Calu3 (cell line): ENCODE results near the gene ASTN1. TPM values are rescaled to one million over a fixed set of nuclear protein-coding genes. Genes with fewer than 3 reads are reported as not detected.

Experiments
- BruUV-seq: library from RNA; stranded (reverse); fragments of 400-500 nt; replicated peaks from 2 replicates; lab custom pipeline; 2021; lab: Mats Ljungman, UMichigan
- CTCF ChIA-PET: fragments of 300-600 bp; sonication (Branson Sonifier 250); formaldehyde crosslinking; loops from one replicate; lab custom pipeline; 2022; ENCODE audit warnings: antibody characterized with exemption; lab: Charles Lee
- DNase-seq: peaks from one replicate; pipeline ENCODE4 v3.0.0; 2022
- H3K27ac Mint-ChIP-seq: one replicate; pipeline ENCODE4 v1.8.0; 2022; ENCODE audit warnings: mixed read lengths; ENCODE audit not compliant: unreplicated experiment
- H3K27me3 Mint-ChIP-seq: one replicate; pipeline ENCODE4 v1.8.0; 2022; ENCODE audit warnings: mixed read lengths; ENCODE audit not compliant: unreplicated experiment
- H3K36me3 Mint-ChIP-seq: one replicate; pipeline ENCODE4 v1.8.0; 2022; ENCODE audit warnings: mild to moderate bottlenecking, moderate library complexity, mixed read lengths; ENCODE audit not compliant: insufficient read depth, unreplicated experiment
- H3K4me1 Mint-ChIP-seq: one replicate; pipeline ENCODE4 v1.8.0; 2022; ENCODE audit warnings: mild to moderate bottlenecking, low read depth, mixed read lengths; ENCODE audit not compliant: unreplicated experiment
- H3K4me3 Mint-ChIP-seq: one replicate; pipeline ENCODE4 v1.8.0; 2022; ENCODE audit warnings: mild to moderate bottlenecking, low read depth, moderate library complexity, mixed read lengths; ENCODE audit not compliant: unreplicated experiment
- H3K9me3 Mint-ChIP-seq: one replicate; pipeline ENCODE4 v1.8.0; 2022; ENCODE audit warnings: low read depth, mixed read lengths; ENCODE audit not compliant: unreplicated experiment
- CTCF ChIP-seq: fragments of 200-600 bp; IDR thresholded peaks from one replicate; pipeline ENCODE4 v1.8.0; 2022; ENCODE audit warnings: antibody characterized with exemption; ENCODE audit not compliant: unreplicated experiment
- intact Hi-C: fragments of 100-400 bp; cut with micrococcal nuclease; formaldehyde crosslinking; loops from one replicate; pipeline ENCODE4 v1.10.0; 2022; ENCODE audit not compliant: unreplicated experiment
- total RNA-seq: library from RNA; stranded (reverse); gene quantifications from 2 replicates; pipeline ENCODE4 v1.2.3, GENCODE V29; 2022

The ASTN1 gene
- total RNA-seq, 1 experiment from 2014 or later = not detected

GRCh38 chr1:176841238-176841637 lies 323.3 kb downstream of the ASTN1 start:
- no peak overlapping the region for H3K27ac Mint-ChIP-seq
- H3K4me3 Mint-ChIP-seq = no peak overlapping the region
- peaks cover 81% of the 10 kb centered on the region for H3K27me3 Mint-ChIP-seq
- BruUV-seq = no TSS peak
- CTCF ChIA-PET = no interaction called here
- intact Hi-C loops = loop anchor here (1.0 kb wide), 1 partner anchor 466 kb away; no protein-coding TSS in a partner anchor
- no peak for DNase-seq
- no peaks in the 10 kb centered on the region for H3K9me3 Mint-ChIP-seq
- no peaks in the 10 kb centered on the region for H3K36me3 Mint-ChIP-seq
- no peak for TF ChIP-seq CTCF
- no peaks in the 10 kb centered on the region for H3K4me1 Mint-ChIP-seq

GRCh38 chr1:176839216-176839615 lies 325.3 kb downstream of the ASTN1 start:
- intact Hi-C loops = no loop called here
- Mint-ChIP-seq H3K27ac (no peak overlapping the region), H3K4me1 (no peaks in the 10 kb centered on the region), H3K27me3 (peaks cover 74% of the 10 kb centered on the region), H3K9me3 (no peaks in the 10 kb centered on the region), H3K4me3 (no peak overlapping the region), H3K36me3 (no peaks in the 10 kb centered on the region)
- CTCF ChIA-PET = no interaction called here
- no TSS peak for BruUV-seq
- DNase-seq = no peak
- no peak for TF ChIP-seq CTCF

GRCh38 chr1:176838276-176838995 lies 326.1 kb downstream of the ASTN1 start:
- no peak for TF ChIP-seq CTCF
- CTCF ChIA-PET = no interaction called here
- peaks cover 68% of the 10 kb centered on the region for H3K27me3 Mint-ChIP-seq
- H3K9me3 Mint-ChIP-seq = no peaks in the 10 kb centered on the region
- H3K4me3 Mint-ChIP-seq = no peak overlapping the region
- no TSS peak for BruUV-seq
- H3K4me1 Mint-ChIP-seq = no peaks in the 10 kb centered on the region
- DNase-seq = no peak
- H3K36me3 Mint-ChIP-seq = no peaks in the 10 kb centered on the region
- intact Hi-C loops = no loop called here
- H3K27ac Mint-ChIP-seq = no peak overlapping the region

GRCh38 chr1:176837708-176838107 lies 326.8 kb downstream of the ASTN1 start:
- no peak for TF ChIP-seq CTCF
- DNase-seq = no peak
- Mint-ChIP-seq H3K36me3 (no peaks in the 10 kb centered on the region), H3K27ac (no peak overlapping the region), H3K4me1 (no peaks in the 10 kb centered on the region), H3K9me3 (no peaks in the 10 kb centered on the region), H3K27me3 (peaks cover 68% of the 10 kb centered on the region), H3K4me3 (no peak overlapping the region)
- no TSS peak for BruUV-seq
- intact Hi-C loops = no loop called here
- CTCF ChIA-PET = interaction anchor here (0.8 kb wide), 1 partner anchor 9 kb away, joined by 8 read pairs; no protein-coding TSS in a partner anchor
